Brain microvascular endothelial cell (primary cell): Measurements from ENCODE around the gene SLC5A2.

ENCODE experiments used
- DNase-seq: peaks from one replicate; pipeline ENCODE4 v3.0.0-alpha.2; 2020
- H3K27ac ChIP-seq: fragments of 250-450 bp; sonication (Bioruptor Pico); 2 replicates; pipeline ENCODE4 v1.5.1; 2020; ENCODE audit warnings: mild to moderate bottlenecking, moderate library complexity
- H3K27me3 ChIP-seq: fragments of 250-450 bp; sonication (Bioruptor Pico); replicated peaks from 2 replicates; pipeline ENCODE4 v1.5.1; 2020; ENCODE audit warnings: mild to moderate bottlenecking
- H3K36me3 ChIP-seq: fragments of 250-450 bp; sonication (Bioruptor Pico); replicated peaks from 2 replicates; pipeline ENCODE4 v1.5.1; 2020; ENCODE audit warnings: mild to moderate bottlenecking
- H3K4me3 ChIP-seq: 2 replicates; pipeline ENCODE4 v1.5.1; 2011; ENCODE audit warnings: low read depth, mild to moderate bottlenecking, control low read depth, low read length, moderate library complexity
- in situ Hi-C: cut with HindIII; loops from 2 replicates; pipeline ENCODE4 v1.10.0; 2017; ENCODE audit warnings: low sequenced_read_pairs, low pct_ligation_motif_present
- TF ChIP-seq, protein P1 (sequence below): IDR thresholded peaks from 2 replicates; pipeline ENCODE4 v1.5.1; 2011; ENCODE audit warnings: low read depth, mild to moderate bottlenecking, moderate library complexity, low read length, control low read depth, inconsistent platforms; ENCODE audit errors: missing control alignments

SLC5A2 gene

DNA sequence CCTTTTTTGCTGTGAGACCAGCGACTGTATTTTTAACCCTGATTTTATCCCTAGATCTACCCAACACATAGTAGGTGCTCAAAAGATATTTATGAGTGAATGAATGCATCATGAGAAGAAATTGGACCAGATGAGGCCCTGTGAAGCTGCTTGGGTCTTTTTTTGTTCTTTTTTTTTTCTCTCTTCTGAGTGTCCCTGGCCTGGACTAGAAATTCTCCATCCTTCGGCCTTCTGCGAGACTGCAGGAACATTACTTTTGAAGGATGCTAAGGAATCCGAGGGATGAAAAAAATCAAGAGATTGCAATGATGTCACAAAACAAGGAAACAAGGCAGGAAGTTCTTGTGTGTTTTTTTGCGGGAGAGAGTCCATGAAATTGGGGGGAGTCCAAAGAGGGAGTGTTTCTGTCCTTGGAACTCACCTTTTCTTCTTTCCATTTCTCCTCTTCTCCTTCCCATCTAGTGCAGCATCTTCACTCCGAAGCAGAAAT is 25.8 kb downstream of the SLC5A2 start:
- H3K4me3 ChIP-seq: peak overlapping the region; percentile 97
- TF ChIP-seq, protein P1, sequence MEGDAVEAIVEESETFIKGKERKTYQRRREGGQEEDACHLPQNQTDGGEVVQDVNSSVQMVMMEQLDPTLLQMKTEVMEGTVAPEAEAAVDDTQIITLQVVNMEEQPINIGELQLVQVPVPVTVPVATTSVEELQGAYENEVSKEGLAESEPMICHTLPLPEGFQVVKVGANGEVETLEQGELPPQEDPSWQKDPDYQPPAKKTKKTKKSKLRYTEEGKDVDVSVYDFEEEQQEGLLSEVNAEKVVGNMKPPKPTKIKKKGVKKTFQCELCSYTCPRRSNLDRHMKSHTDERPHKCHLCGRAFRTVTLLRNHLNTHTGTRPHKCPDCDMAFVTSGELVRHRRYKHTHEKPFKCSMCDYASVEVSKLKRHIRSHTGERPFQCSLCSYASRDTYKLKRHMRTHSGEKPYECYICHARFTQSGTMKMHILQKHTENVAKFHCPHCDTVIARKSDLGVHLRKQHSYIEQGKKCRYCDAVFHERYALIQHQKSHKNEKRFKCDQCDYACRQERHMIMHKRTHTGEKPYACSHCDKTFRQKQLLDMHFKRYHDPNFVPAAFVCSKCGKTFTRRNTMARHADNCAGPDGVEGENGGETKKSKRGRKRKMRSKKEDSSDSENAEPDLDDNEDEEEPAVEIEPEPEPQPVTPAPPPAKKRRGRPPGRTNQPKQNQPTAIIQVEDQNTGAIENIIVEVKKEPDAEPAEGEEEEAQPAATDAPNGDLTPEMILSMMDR: no peak

DNA sequence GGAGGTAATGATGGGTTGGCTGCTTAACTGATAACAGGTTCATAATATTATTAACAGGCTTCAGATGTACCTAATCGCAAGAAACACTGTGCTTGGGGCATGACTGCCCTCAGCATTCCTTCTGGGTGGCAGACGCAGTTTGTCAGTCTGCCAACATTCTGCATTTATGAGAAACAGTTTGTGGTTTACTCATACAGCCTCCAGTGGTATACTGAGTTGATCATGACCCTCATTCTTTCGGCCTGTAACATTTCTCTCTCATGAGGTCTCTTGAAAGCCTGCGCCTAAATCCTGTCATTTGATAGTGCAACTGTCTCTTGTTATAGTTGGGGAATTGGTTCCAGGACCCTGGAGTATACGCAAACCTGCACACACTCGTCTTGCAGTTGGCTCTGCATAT is 30.2 kb downstream of the SLC5A2 start:
- Histone ChIP-seq H3K4me3 (no peak overlapping the region), H3K36me3 (no peaks in the 10 kb centered on the region), H3K27ac (no peak overlapping the region), H3K27me3 (no peaks in the 10 kb centered on the region)
- in situ Hi-C loops: no loop called here
- TF ChIP-seq, protein P1: no peak
- DNase-seq: peak; percentile 43

More for the DNA sequence above, 25.8 kb downstream of the SLC5A2 start:
- Histone ChIP-seq H3K27ac (peak overlapping the region; percentile 97), H3K27me3 (no peaks in the 10 kb centered on the region), H3K36me3 (peaks cover 7% of the 10 kb centered on the region)
- in situ Hi-C loops: no loop called here
- DNase-seq: no peak

DNA sequence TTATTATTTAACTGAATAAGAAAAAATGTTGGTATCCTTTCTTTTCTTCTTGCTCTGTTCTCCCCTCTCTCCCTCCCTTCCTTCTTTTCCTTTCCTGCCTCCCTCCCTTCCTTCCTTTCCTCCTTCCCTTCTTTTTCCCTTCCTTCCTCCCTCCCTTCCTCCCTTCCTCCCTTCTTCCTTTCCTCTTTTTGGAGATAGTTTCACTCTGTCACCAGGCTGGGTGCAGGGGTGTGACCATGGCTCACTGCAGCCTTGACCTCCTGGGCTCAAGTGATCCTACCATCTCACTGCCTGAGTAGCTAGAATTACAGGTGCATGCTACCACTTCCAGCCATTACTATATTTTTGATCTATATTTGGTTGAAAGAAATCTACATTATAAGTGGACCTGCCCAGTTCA is 31.0 kb downstream of the SLC5A2 start:
- TF ChIP-seq, protein P1: no peak
- in situ Hi-C loops: no loop called here
- no peak for DNase-seq
- Histone ChIP-seq H3K4me3 (no peak overlapping the region), H3K27ac (no peak overlapping the region), H3K27me3 (no peaks in the 10 kb centered on the region), H3K36me3 (no peaks in the 10 kb centered on the region)

DNA sequence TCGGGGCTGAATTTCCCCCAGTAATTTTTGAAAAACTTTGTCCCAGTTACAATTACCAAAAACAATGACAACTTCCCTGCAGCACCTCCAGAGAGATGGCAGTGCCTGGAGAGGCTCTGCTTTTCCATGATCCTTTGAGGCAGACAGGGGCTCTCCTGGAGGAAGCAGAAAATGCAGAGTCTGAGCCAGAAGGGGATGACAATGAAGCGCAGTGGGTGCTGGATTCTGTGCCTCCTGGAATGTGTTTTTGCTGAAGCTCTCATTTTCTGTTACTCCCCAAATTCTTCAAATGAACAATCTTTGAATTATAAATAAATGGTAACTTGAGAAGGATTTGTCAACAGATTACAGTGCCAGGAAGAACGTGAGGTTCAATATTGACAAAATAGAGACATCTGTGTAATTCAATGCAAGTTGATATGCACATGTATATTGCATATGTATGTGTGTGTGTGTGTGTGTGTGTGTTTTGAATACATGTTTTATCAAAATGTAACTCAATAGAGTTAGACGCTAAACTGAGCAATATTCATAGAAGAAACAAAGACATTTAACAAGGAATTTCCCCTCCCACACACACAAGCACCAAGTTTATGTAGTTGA is 35.0 kb downstream of the SLC5A2 start:
- Histone ChIP-seq H3K27ac (no peak overlapping the region), H3K27me3 (no peaks in the 10 kb centered on the region), H3K4me3 (no peak overlapping the region), H3K36me3 (no peaks in the 10 kb centered on the region)
- DNase-seq: no peak
- in situ Hi-C loops: no loop called here
- TF ChIP-seq, protein P1: no peak

DNA sequence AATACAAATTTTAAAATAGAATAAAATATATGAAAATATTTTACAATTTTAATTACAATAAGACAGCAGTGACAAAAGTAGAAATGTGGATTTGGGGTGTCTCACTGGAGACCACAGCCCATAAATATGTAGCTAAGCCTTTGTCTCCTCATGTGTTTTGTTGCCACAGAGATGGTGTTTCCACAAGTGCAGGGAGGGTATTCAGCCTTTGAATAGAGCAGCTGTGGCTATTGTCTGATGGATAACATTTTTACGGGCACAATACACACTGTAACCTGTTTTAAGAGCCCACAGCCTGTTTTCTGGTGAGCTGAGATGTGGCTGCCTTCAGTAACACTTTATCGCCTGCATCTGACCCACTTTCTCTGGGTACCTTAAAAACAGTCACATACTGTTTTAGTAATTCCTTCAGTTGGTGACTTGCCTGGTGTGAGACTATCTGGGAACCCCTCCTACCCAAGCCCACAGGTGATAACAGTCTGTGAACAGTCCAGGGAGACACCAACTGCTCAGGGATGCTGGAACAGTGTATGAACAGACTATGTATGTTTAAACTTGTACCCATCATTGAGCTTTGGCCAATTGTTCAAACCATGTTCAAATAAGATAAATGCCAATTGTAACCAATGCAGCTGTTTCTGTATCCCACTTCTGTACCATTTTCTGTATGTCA is 37.0 kb downstream of the SLC5A2 start:
- H3K4me3 ChIP-seq: no peak overlapping the region
- no peak for DNase-seq
- TF ChIP-seq, protein P1: no peak
- in situ Hi-C loops: no loop called here
- H3K27me3 ChIP-seq: no peaks in the 10 kb centered on the region
- H3K36me3 ChIP-seq: no peaks in the 10 kb centered on the region
- H3K27ac ChIP-seq: no peak overlapping the region

DNA sequence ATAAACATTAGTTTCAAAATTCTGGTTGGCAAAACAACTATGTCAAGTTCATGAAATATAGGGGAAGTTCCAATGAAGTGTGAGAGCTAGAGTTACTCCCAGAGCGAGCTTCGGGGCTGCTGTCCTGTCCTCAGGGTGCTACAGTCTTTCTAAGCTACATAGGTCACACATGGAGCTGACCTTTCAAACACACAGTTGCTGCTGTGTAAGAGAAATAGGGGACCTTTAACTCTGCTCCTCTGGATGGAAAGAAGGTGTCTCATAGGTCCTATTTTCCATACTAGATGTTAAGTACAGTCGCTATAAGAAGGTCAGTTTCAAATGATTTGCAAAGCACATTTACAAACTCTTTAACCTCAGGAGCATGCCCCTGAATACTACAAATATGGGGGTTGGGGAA is 38.4 kb downstream of the SLC5A2 start:
- DNase-seq: no peak
- Histone ChIP-seq H3K36me3 (no peaks in the 10 kb centered on the region), H3K27me3 (no peaks in the 10 kb centered on the region), H3K4me3 (no peak overlapping the region), H3K27ac (no peak overlapping the region)
- TF ChIP-seq, protein P1: no peak
- in situ Hi-C loops: no loop called here
